GM19372 (cell line): ENCODE measurements around the gene ZNF738.
"Not testable (repeated sequence)": the region's sequence is repeated elsewhere in the genome, so short reads cannot be mapped to it uniquely, and the experiment has no call there.

Source experiments
- ATAC-seq: cut with Tn5 transposase; IDR thresholded peaks from one replicate; pipeline ENCODE4 v1.9.1; 2021; ENCODE audit warnings: mild to moderate bottlenecking, low read depth, moderate library complexity; ENCODE audit not compliant: unreplicated experiment

ZNF738 gene

GRCh38 chr19:21358768-21359451 lies at the start of gene ZNF738:
Gene ZNF738, plus strand, starts transcription at chr19:21359000. Its CDS starts 141 bp downstream, at chr19:21359141.
- peak; percentile 95 for ATAC-seq

- ATAC-seq: not testable (repeated sequence)
These were observed 46.0 kb upstream of the ZNF738 start for GRCh38 chr19:21312807-21313206.

- ATAC-seq: no peak
These were observed 44.1 kb upstream of the ZNF738 start for GRCh38 chr19:21314676-21315075.

- ATAC-seq: no peak
These were observed 41.0 kb upstream of the ZNF738 start for GRCh38 chr19:21317821-21318220.

GRCh38 chr19:21321134-21321533 lies 37.7 kb upstream of the ZNF738 start:
- ATAC-seq: no peak

GRCh38 chr19:21321996-21322395 lies 36.8 kb upstream of the ZNF738 start:
- ATAC-seq: no peak

GRCh38 chr19:21322528-21322927 lies 36.3 kb upstream of the ZNF738 start:
- ATAC-seq: no peak

GRCh38 chr19:21323000-21323399 lies 35.8 kb upstream of the ZNF738 start:
- no peak for ATAC-seq

- ATAC-seq: no peak
These were observed 32.6 kb upstream of the ZNF738 start for GRCh38 chr19:21326169-21326568.

- ATAC-seq: no peak
These were observed 30.4 kb upstream of the ZNF738 start for GRCh38 chr19:21328406-21328805.

GRCh38 chr19:21328885-21329605 lies 29.8 kb upstream of the ZNF738 start, which contains the start of gene ZNF708:
Gene ZNF708, minus strand, starts transcription at chr19:21329410. Its CDS starts 198 bp downstream, at chr19:21329212.
- peak; percentile 98 for ATAC-seq

- ATAC-seq: no peak
These were observed 23.1 kb upstream of the ZNF738 start for GRCh38 chr19:21335721-21336120.

- ATAC-seq: not testable (repeated sequence)
These were observed 14.0 kb upstream of the ZNF738 start for GRCh38 chr19:21344841-21345240.

- no peak for ATAC-seq
These were observed 6.0 kb upstream of the ZNF738 start for GRCh38 chr19:21352830-21353229.

GRCh38 chr19:21362291-21362690 lies 3.5 kb downstream of the ZNF738 start:
- no peak for ATAC-seq

GRCh38 chr19:21383980-21384582 lies 25.3 kb downstream of the ZNF738 start:
- no peak for ATAC-seq

- no peak for ATAC-seq
These were observed 37.3 kb downstream of the ZNF738 start for GRCh38 chr19:21396121-21396520.

GRCh38 chr19:21396893-21397572 lies 38.2 kb downstream of the ZNF738 start, which contains the start of gene ZNF493:
Gene ZNF493, plus strand, starts transcription at chr19:21397133. Its CDS starts 105 bp downstream, at chr19:21397238.
- peak; percentile 97 for ATAC-seq

GRCh38 chr19:21398851-21399250 lies 40.1 kb downstream of the ZNF738 start:
- ATAC-seq: no peak

GRCh38 chr19:21402303-21402985 lies 43.6 kb downstream of the ZNF738 start:
- no peak for ATAC-seq
